MCF 10A (cell line): ENCODE results near the gene PTK6. TPM values are rescaled to one million over a fixed set of nuclear protein-coding genes. Genes with fewer than 3 reads are reported as not detected.
A peak's percentile ranks its signal among the peaks of the same experiment; 100 is the strongest.
"Not testable (repeated sequence)": the region's sequence is repeated elsewhere in the genome, so short reads cannot be mapped to it uniquely, and the experiment has no call there.

Experiments used
- BruUV-seq: library from RNA; stranded (reverse); fragments of 400-500 nt; replicated peaks from 2 replicates; lab custom pipeline; 2021; lab: Mats Ljungman, UMichigan
- CTCF ChIA-PET: fragments of 300-600 bp; sonication (Branson Sonifier 250); formaldehyde crosslinking; extraction: SDS; loops from one replicate; lab custom pipeline; 2021; ENCODE audit warnings: antibody characterized with exemption, inconsistent platforms; lab: Yijun Ruan, JAX
- POLR2A ChIA-PET: fragments of 300-600, 350-650 bp; sonication (Branson Sonifier 250); formaldehyde crosslinking; extraction: SDS; loops from one replicate; lab custom pipeline; 2020; ENCODE audit warnings: antibody characterized with exemption, inconsistent platforms; lab: Yijun Ruan, JAX
- DNase-seq: peaks from one replicate; pipeline ENCODE4 v3.0.0-alpha.2; 2018; ENCODE audit not compliant: unreplicated experiment
- H3K27ac Mint-ChIP-seq: one replicate; pipeline ENCODE4 v1.8.0; 2022; ENCODE audit warnings: mild to moderate bottlenecking, low read depth, mixed read lengths; ENCODE audit not compliant: unreplicated experiment
- H3K27me3 Mint-ChIP-seq: one replicate; pipeline ENCODE4 v1.8.0; 2022; ENCODE audit warnings: mixed read lengths; ENCODE audit not compliant: insufficient read depth, unreplicated experiment
- H3K36me3 Mint-ChIP-seq: one replicate; pipeline ENCODE4 v1.8.0; 2022; ENCODE audit warnings: mild to moderate bottlenecking, moderate library complexity, mixed read lengths; ENCODE audit not compliant: insufficient read depth, unreplicated experiment
- H3K4me1 Mint-ChIP-seq: one replicate; pipeline ENCODE4 v1.8.0; 2022; ENCODE audit warnings: mixed read lengths; ENCODE audit not compliant: insufficient read depth, unreplicated experiment
- H3K4me3 Mint-ChIP-seq: one replicate; pipeline ENCODE4 v1.8.0; 2022; ENCODE audit warnings: mild to moderate bottlenecking, moderate library complexity, mixed read lengths; ENCODE audit not compliant: unreplicated experiment
- H3K9me3 Mint-ChIP-seq: one replicate; pipeline ENCODE4 v1.8.0; 2022; ENCODE audit warnings: mixed read lengths; ENCODE audit not compliant: unreplicated experiment
- CTCF ChIP-seq: fragments of 200-600 bp; IDR thresholded peaks from one replicate; pipeline ENCODE4 v1.8.0; 2022; ENCODE audit warnings: antibody characterized with exemption, mild to moderate bottlenecking; ENCODE audit not compliant: unreplicated experiment
- intact Hi-C: fragments of 100-400 bp; cut with micrococcal nuclease; formaldehyde crosslinking; loops from 2 replicates; pipeline ENCODE4 v1.14.1; 2022
- total RNA-seq: library from RNA; stranded (reverse); gene quantifications from 2 replicates; pipeline ENCODE4 v1.2.3, GENCODE V29; 2022

PTK6 gene
- total RNA-seq, 1 experiment from 2014 or later = 4.4 TPM

GRCh38 chr20:63572788-63573646 lies 35.8 kb upstream of the PTK6 start:
- H3K4me1 Mint-ChIP-seq = no peaks in the 10 kb centered on the region
- no TSS peak for BruUV-seq
- intact Hi-C loops = no loop called here
- POLR2A ChIA-PET = interaction anchor here (0.6 to 2.5 kb wide), 5 partner anchors 10 to 292 kb away, joined by 3 to 12 read pairs (median 4); partner anchors contain the start of genes ARFRP1, GMEB2, PTK6 and TPD52L2
- no peak for TF ChIP-seq CTCF
- no peaks in the 10 kb centered on the region for H3K36me3 Mint-ChIP-seq
- DNase-seq = no peak
- peak overlapping the region; percentile 78 for H3K4me3 Mint-ChIP-seq
- peak overlapping the region; percentile 87 for H3K27ac Mint-ChIP-seq
- CTCF ChIA-PET = interaction anchor here (0.6 to 1.3 kb wide), 4 partner anchors 35 to 292 kb away, joined by 4 to 6 read pairs (median 4); partner anchors contain the start of genes PTK6 and TPD52L2
- H3K27me3 Mint-ChIP-seq = no peaks in the 10 kb centered on the region
- no peaks in the 10 kb centered on the region for H3K9me3 Mint-ChIP-seq

GRCh38 chr20:63572071-63572787 lies 35.1 kb upstream of the PTK6 start:
- Mint-ChIP-seq H3K9me3 (no peaks in the 10 kb centered on the region), H3K27ac (no peak overlapping the region), H3K4me3 (no peak overlapping the region), H3K27me3 (no peaks in the 10 kb centered on the region), H3K4me1 (no peaks in the 10 kb centered on the region), H3K36me3 (no peaks in the 10 kb centered on the region)
- BruUV-seq = no TSS peak
- CTCF ChIA-PET = interaction anchor here (0.6 to 0.8 kb wide), 2 partner anchors 46 to 53 kb away, joined by 3 to 4 read pairs; no protein-coding TSS in a partner anchor
- TF ChIP-seq CTCF = no peak
- intact Hi-C loops = no loop called here
- no peak for DNase-seq
- POLR2A ChIA-PET = no interaction called here

GRCh38 chr20:63571087-63571478 lies 33.9 kb upstream of the PTK6 start:
- H3K9me3 Mint-ChIP-seq, H3K36me3 Mint-ChIP-seq, BruUV-seq, H3K4me1 Mint-ChIP-seq, CTCF ChIA-PET, DNase-seq, intact Hi-C loops, POLR2A ChIA-PET, H3K27me3 Mint-ChIP-seq, H3K4me3 Mint-ChIP-seq, H3K27ac Mint-ChIP-seq: not testable (repeated sequence)

GRCh38 chr20:63570281-63571086 lies 33.3 kb upstream of the PTK6 start:
- DNase-seq = no peak
- Mint-ChIP-seq H3K4me1 (no peaks in the 10 kb centered on the region), H3K9me3 (no peaks in the 10 kb centered on the region), H3K27ac (no peak overlapping the region), H3K27me3 (no peaks in the 10 kb centered on the region), H3K36me3 (no peaks in the 10 kb centered on the region), H3K4me3 (no peak overlapping the region)
- TF ChIP-seq CTCF = no peak
- BruUV-seq = no TSS peak
- ChIA-PET POLR2A (no interaction called here), CTCF (no interaction called here)
- intact Hi-C loops = no loop called here
